ENCODE measurements around the gene CIROP.

DNA sequence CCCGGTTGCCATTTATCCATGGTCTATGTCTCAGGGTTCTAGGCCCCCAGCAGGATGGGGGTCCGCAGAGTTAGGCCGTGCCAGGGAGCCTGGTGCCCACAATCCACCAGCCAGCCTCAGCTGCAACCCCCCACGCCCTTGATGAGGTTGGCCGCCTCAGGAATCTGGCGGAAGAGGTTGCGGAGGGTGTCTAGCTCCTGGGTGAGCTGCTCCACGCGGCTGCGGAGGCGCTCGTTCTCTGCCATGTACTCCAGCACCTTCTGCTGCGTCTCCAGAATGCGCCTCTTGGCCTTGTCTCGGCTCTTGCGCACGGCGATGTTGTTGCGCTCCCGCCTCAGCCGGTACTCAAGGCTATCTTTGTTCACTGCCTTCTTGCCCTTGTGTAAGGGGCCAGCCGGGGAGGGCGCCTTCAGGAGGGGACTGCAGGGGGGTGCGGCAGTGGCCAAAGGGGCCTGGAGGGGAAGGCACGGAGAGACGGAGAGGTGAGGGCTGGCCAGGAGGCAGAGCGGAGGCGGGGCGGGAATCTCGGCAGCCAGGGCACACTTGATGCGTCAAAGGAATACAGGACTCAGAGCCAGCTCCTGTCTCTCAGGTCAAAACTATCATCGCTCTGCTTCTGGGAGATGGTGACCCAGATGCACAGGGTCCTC is 12.7 kb upstream of the CIROP start:
- TF ChIP-seq POLR2AphosphoS5 (IDR thresholded peaks at IDR 0.05; ENCODE audit: low read depth, low read length) (no peak), FOXP2 (optimal IDR thresholded peaks at IDR 0.05; ENCODE audit: borderline replicate concordance, extremely low read depth, extremely low read length, insufficient read depth) (no peak)
- TF ChIP-seq, protein P1, sequence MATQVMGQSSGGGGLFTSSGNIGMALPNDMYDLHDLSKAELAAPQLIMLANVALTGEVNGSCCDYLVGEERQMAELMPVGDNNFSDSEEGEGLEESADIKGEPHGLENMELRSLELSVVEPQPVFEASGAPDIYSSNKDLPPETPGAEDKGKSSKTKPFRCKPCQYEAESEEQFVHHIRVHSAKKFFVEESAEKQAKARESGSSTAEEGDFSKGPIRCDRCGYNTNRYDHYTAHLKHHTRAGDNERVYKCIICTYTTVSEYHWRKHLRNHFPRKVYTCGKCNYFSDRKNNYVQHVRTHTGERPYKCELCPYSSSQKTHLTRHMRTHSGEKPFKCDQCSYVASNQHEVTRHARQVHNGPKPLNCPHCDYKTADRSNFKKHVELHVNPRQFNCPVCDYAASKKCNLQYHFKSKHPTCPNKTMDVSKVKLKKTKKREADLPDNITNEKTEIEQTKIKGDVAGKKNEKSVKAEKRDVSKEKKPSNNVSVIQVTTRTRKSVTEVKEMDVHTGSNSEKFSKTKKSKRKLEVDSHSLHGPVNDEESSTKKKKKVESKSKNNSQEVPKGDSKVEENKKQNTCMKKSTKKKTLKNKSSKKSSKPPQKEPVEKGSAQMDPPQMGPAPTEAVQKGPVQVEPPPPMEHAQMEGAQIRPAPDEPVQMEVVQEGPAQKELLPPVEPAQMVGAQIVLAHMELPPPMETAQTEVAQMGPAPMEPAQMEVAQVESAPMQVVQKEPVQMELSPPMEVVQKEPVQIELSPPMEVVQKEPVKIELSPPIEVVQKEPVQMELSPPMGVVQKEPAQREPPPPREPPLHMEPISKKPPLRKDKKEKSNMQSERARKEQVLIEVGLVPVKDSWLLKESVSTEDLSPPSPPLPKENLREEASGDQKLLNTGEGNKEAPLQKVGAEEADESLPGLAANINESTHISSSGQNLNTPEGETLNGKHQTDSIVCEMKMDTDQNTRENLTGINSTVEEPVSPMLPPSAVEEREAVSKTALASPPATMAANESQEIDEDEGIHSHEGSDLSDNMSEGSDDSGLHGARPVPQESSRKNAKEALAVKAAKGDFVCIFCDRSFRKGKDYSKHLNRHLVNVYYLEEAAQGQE (IDR thresholded peaks at IDR 0.05; ENCODE audit: insufficient read depth in 1 of 2, low read depth in 2 of 2, low read length in 2 of 2) = no peak
